ENCODE measurements around the gene FGFBP1.

The FGFBP1 gene

GRCh38 chr4:15931451-15932210, 6.9 kb downstream of the FGFBP1 start:
- no peak for TF ChIP-seq CTCF (IDR thresholded peaks at IDR 0.05; ENCODE audit: low read depth, low read length)
- no peak overlapping the region for H3K27ac ChIP-seq
- no peaks in the 10 kb centered on the region for H3K27me3 ChIP-seq (ENCODE audit: insufficient read depth, low read depth, severe bottlenecking)
- H3K9me3 ChIP-seq (ENCODE audit: severe bottlenecking), result no peaks in the 10 kb centered on the region
- no peaks in the 10 kb centered on the region for H3K36me3 ChIP-seq
- DNase-seq, result no peak
- H3K4me3 ChIP-seq (ENCODE audit: low read depth, low read length), result no peak overlapping the region

GRCh38 chr4:15930314-15930713, 8.2 kb downstream of the FGFBP1 start:
- no peak overlapping the region for H3K27ac ChIP-seq
- H3K9me3 ChIP-seq (ENCODE audit: severe bottlenecking), result no peaks in the 10 kb centered on the region
- no peak for TF ChIP-seq CTCF (IDR thresholded peaks at IDR 0.05; ENCODE audit: low read depth, low read length)
- no peak overlapping the region for H3K4me3 ChIP-seq (ENCODE audit: low read depth, low read length)
- H3K36me3 ChIP-seq, result no peaks in the 10 kb centered on the region
- no peak for DNase-seq
- H3K27me3 ChIP-seq (ENCODE audit: insufficient read depth, low read depth, severe bottlenecking), result no peaks in the 10 kb centered on the region

- Histone ChIP-seq H3K9me3 (ENCODE audit: severe bottlenecking) (no peaks in the 10 kb centered on the region), H3K4me3 (ENCODE audit: low read depth, low read length) (no peak overlapping the region), H3K36me3 (no peaks in the 10 kb centered on the region), H3K27me3 (ENCODE audit: insufficient read depth, low read depth, severe bottlenecking) (no peaks in the 10 kb centered on the region), H3K27ac (no peak overlapping the region)
- no peak for TF ChIP-seq CTCF (IDR thresholded peaks at IDR 0.05; ENCODE audit: low read depth, low read length)
- DNase-seq, result no peak
Measured at GRCh38 chr4:15929540-15929939, 9.0 kb downstream of the FGFBP1 start.

- Histone ChIP-seq H3K27ac (no peak overlapping the region), H3K36me3 (no peaks in the 10 kb centered on the region), H3K27me3 (ENCODE audit: insufficient read depth, low read depth, severe bottlenecking) (no peaks in the 10 kb centered on the region), H3K9me3 (ENCODE audit: severe bottlenecking) (no peaks in the 10 kb centered on the region), H3K4me3 (ENCODE audit: low read depth, low read length) (no peak overlapping the region)
- no peak for DNase-seq
- TF ChIP-seq CTCF (IDR thresholded peaks at IDR 0.05; ENCODE audit: low read depth, low read length), result no peak
Measured at GRCh38 chr4:15928883-15929282, 9.7 kb downstream of the FGFBP1 start.

GRCh38 chr4:15926486-15926885, 12.1 kb downstream of the FGFBP1 start:
- no peak overlapping the region for H3K27ac ChIP-seq
- no peak for TF ChIP-seq CTCF (IDR thresholded peaks at IDR 0.05; ENCODE audit: low read depth, low read length)
- no peaks in the 10 kb centered on the region for H3K27me3 ChIP-seq (ENCODE audit: insufficient read depth, low read depth, severe bottlenecking)
- H3K4me3 ChIP-seq (ENCODE audit: low read depth, low read length), result no peak overlapping the region
- H3K36me3 ChIP-seq, result no peaks in the 10 kb centered on the region
- DNase-seq, result no peak
- no peaks in the 10 kb centered on the region for H3K9me3 ChIP-seq (ENCODE audit: severe bottlenecking)

- Histone ChIP-seq H3K9me3 (ENCODE audit: severe bottlenecking) (no peaks in the 10 kb centered on the region), H3K36me3 (no peaks in the 10 kb centered on the region), H3K4me3 (ENCODE audit: low read depth, low read length) (no peak overlapping the region), H3K27ac (no peak overlapping the region), H3K27me3 (ENCODE audit: insufficient read depth, low read depth, severe bottlenecking) (no peaks in the 10 kb centered on the region)
- no peak for TF ChIP-seq CTCF (IDR thresholded peaks at IDR 0.05; ENCODE audit: low read depth, low read length)
- no peak for DNase-seq
Measured at GRCh38 chr4:15925830-15926229, 12.7 kb downstream of the FGFBP1 start.

All from WERI-Rb-1 (cell line).